ENCODE results near the gene CDK15. TPM values are rescaled to one million over a fixed set of nuclear protein-coding genes. Genes with fewer than 3 reads are reported as not detected.

The CDK15 gene
- polyA plus RNA-seq, 1 experiment = 18.6 TPM

- Histone ChIP-seq H3K9me3 (ENCODE audit: control insufficient read depth, insufficient read depth, low read length) (peaks cover under 1% of the 10 kb centered on the region; the same call in 1 of the 2 replicates), H3K27me3 (ENCODE audit: control insufficient read depth, insufficient read depth, low read length) (no peaks in the 10 kb centered on the region), H3K4me3 (ENCODE audit: low read depth, low read length) (no peak overlapping the region), H3K27ac (ENCODE audit: low read depth, low read length) (no peak overlapping the region)
- CTCF ChIA-PET = no interaction called here
- DNase-seq (ENCODE audit: low read depth, low spot score) = no peak
- POLR2A ChIA-PET = interaction anchor here (0.9 kb wide), 1 partner anchor 411 kb away, joined by 3 read pairs; no protein-coding TSS in a partner anchor
- TF ChIP-seq, protein P1, sequence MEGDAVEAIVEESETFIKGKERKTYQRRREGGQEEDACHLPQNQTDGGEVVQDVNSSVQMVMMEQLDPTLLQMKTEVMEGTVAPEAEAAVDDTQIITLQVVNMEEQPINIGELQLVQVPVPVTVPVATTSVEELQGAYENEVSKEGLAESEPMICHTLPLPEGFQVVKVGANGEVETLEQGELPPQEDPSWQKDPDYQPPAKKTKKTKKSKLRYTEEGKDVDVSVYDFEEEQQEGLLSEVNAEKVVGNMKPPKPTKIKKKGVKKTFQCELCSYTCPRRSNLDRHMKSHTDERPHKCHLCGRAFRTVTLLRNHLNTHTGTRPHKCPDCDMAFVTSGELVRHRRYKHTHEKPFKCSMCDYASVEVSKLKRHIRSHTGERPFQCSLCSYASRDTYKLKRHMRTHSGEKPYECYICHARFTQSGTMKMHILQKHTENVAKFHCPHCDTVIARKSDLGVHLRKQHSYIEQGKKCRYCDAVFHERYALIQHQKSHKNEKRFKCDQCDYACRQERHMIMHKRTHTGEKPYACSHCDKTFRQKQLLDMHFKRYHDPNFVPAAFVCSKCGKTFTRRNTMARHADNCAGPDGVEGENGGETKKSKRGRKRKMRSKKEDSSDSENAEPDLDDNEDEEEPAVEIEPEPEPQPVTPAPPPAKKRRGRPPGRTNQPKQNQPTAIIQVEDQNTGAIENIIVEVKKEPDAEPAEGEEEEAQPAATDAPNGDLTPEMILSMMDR (IDR thresholded peaks at IDR 0.05; ENCODE audit: low read depth, low read length) = no peak
These were observed 31.0 kb upstream of the CDK15 start for GRCh38 chr2:201775326-201775725.

GRCh38 chr2:201777043-201777442 lies 29.3 kb upstream of the CDK15 start:
- no peak for DNase-seq (ENCODE audit: low read depth, low spot score)
- no peak overlapping the region for H3K27ac ChIP-seq (ENCODE audit: low read depth, low read length)

DNA sequence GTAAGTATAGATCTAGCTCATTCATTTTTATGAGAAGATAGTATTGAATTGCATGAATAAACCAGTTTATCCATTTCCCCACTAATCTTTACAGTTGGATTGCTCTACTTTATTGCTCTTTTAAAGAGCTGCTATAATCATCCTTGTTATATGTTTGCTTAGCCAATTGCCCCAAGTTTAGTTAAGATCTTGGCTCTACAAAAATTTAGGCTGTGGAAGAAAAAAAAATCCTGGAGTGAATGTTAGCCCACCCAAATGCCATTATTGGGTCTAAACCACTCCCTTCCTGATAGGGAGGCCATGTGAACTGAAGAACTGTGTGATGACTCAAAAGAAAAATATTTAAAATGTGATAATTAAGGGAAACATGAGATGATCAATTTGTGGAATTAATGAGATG lies 28.5 kb upstream of the CDK15 start:
- ChIA-PET POLR2A (no interaction called here), CTCF (interaction anchor here (0.8 to 1.9 kb wide), 3 partner anchors 83 to 546 kb away, joined by 3 to 7 read pairs (median 4); no protein-coding TSS in a partner anchor)
- H3K27ac ChIP-seq (ENCODE audit: low read depth, low read length) = no peak overlapping the region
- no peak overlapping the region for H3K4me3 ChIP-seq (ENCODE audit: low read depth, low read length)
- H3K27me3 ChIP-seq (ENCODE audit: control insufficient read depth, insufficient read depth, low read length) = no peaks in the 10 kb centered on the region
- no peak for DNase-seq (ENCODE audit: low read depth, low spot score)
- peaks cover 5% of the 10 kb centered on the region; the same call in 1 of the 2 replicates for H3K9me3 ChIP-seq (ENCODE audit: control insufficient read depth, insufficient read depth, low read length)
- TF ChIP-seq, protein P1 (IDR thresholded peaks at IDR 0.05; ENCODE audit: low read depth, low read length) = no peak

More at GRCh38 chr2:201777043-201777442, 29.3 kb upstream of the CDK15 start:
- Histone ChIP-seq H3K27me3 (ENCODE audit: control insufficient read depth, insufficient read depth, low read length) (no peaks in the 10 kb centered on the region), H3K4me3 (ENCODE audit: low read depth, low read length) (no peak overlapping the region), H3K9me3 (ENCODE audit: control insufficient read depth, insufficient read depth, low read length) (peaks cover 5% of the 10 kb centered on the region; the same call in 1 of the 2 replicates)
- TF ChIP-seq, protein P1 (IDR thresholded peaks at IDR 0.05; ENCODE audit: low read depth, low read length) = no peak
- CTCF ChIA-PET = interaction anchor here (0.5 to 1.9 kb wide), 4 partner anchors 84 to 545 kb away, joined by 3 to 7 read pairs (median 4); no protein-coding TSS in a partner anchor
- POLR2A ChIA-PET = no interaction called here

- CTCF ChIA-PET = interaction anchor here (0.7 to 0.9 kb wide), 2 partner anchors 16 to 278 kb away, joined by 3 read pairs; no protein-coding TSS in a partner anchor
- Histone ChIP-seq H3K9me3 (ENCODE audit: control insufficient read depth, insufficient read depth, low read length) (peaks cover 5% of the 10 kb centered on the region; the same call in 1 of the 2 replicates), H3K27ac (ENCODE audit: low read depth, low read length) (peak overlapping the region; percentile 88), H3K27me3 (ENCODE audit: control insufficient read depth, insufficient read depth, low read length) (no peaks in the 10 kb centered on the region), H3K4me3 (ENCODE audit: low read depth, low read length) (peak overlapping the region; percentile 91)
- POLR2A ChIA-PET = interaction anchor here (0.5 to 1.6 kb wide), 11 partner anchors 7 to 501 kb away, joined by 3 to 9 read pairs (median 4); partner anchors contain the start of gene FZD7
- TF ChIP-seq, protein P1 (IDR thresholded peaks at IDR 0.05; ENCODE audit: low read depth, low read length) = 0 out of 2 replicates have a peak, but pooled peaks have one; percentile 16
- DNase-seq (ENCODE audit: low read depth, low spot score) = no peak
These were observed 26.2 kb upstream of the CDK15 start for GRCh38 chr2:201779901-201780673.
